Prostate gland (tissue), 2 donors: ENCODE measurements around the gene PIEZO2.

Source experiments
- CTCF ChIP-seq, 4 experiments: fragments of 200-600 bp in 2 of 4; fragments of 450-650 bp in 2 of 4; sonication (generic) in 2 of 4; IDR thresholded peaks; 1 replicate in 3 of 4; 2 replicates in 1 of 4; pipeline ENCODE4 v1.5.1; 2016 to 2019; ENCODE audit warnings: antibody characterized with exemption in 4 of 4, mild to moderate bottlenecking in 2 of 4, moderate library complexity in 2 of 4
- POLR2A ChIP-seq: fragments of 450-650 bp; IDR thresholded peaks from one replicate; pipeline ENCODE4 v1.6.1; 2016; ENCODE audit warnings: antibody characterized with exemption, mild to moderate bottlenecking
- POLR2AphosphoS5 ChIP-seq: sonication (generic); formaldehyde crosslinking; IDR thresholded peaks from one replicate; pipeline ENCODE4 v1.6.1; 2017; ENCODE audit warnings: antibody characterized with exemption

GRCh38 chr18:10973567-10974203 is 175.7 kb downstream of the PIEZO2 start:
- TF ChIP-seq CTCF (IDR thresholded peaks at IDR 0.05) (no peak), POLR2AphosphoS5 (no peak), POLR2A (no peak)
